Endodermal cell (in vitro differentiated cells): ENCODE measurements around the gene MANBA. TPM values are rescaled to one million over a fixed set of nuclear protein-coding genes. Genes with fewer than 3 reads are reported as not detected.

Experiments
- DNase-seq: peaks from one replicate; pipeline ENCODE4 v3.0.0-alpha.2; 2017
- H3K27ac ChIP-seq: 2 replicates; pipeline ENCODE4 v1.5.1; 2013; ENCODE audit warnings: mild to moderate bottlenecking, low read depth, low read length, moderate library complexity
- H3K27me3 ChIP-seq: 2 replicates; pipeline ENCODE4 v1.6.1; 2013; ENCODE audit warnings: mild to moderate bottlenecking, low read length, moderate library complexity; ENCODE audit not compliant: insufficient read depth, control insufficient read depth, poor library complexity, severe bottlenecking
- H3K36me3 ChIP-seq: 2 replicates; pipeline ENCODE4 v1.7.0; 2013; ENCODE audit warnings: mild to moderate bottlenecking, low read length, moderate library complexity; ENCODE audit not compliant: control insufficient read depth, insufficient read depth
- H3K4me1 ChIP-seq: one replicate; pipeline ENCODE4 v1.7.0; 2013; ENCODE audit warnings: low read length; ENCODE audit not compliant: control insufficient read depth, insufficient read depth
- H3K4me3 ChIP-seq: 2 replicates; pipeline ENCODE4 v1.5.1; 2013; ENCODE audit warnings: mild to moderate bottlenecking, low read length, moderate library complexity
- H3K9ac ChIP-seq: 2 replicates; pipeline ENCODE4 v1.6.1; 2013; ENCODE audit warnings: mild to moderate bottlenecking, low read length, moderate library complexity; ENCODE audit not compliant: poor library complexity, severe bottlenecking; ENCODE audit errors: extremely low read depth
- H3K9me3 ChIP-seq: 2 replicates; pipeline ENCODE4 v1.6.1; 2013; ENCODE audit warnings: mild to moderate bottlenecking, low read length, moderate library complexity; ENCODE audit not compliant: control insufficient read depth
- H3K27ac Mint-ChIP-seq: 2 replicates; pipeline ENCODE4 v1.8.0; 2020; ENCODE audit warnings: mixed read lengths
- H3K27me3 Mint-ChIP-seq: 2 replicates; pipeline ENCODE4 v1.8.0; 2021; ENCODE audit warnings: mild to moderate bottlenecking, mixed read lengths; ENCODE audit not compliant: insufficient read depth
- H3K36me3 Mint-ChIP-seq: 2 replicates; pipeline ENCODE4 v1.8.0; 2020; ENCODE audit warnings: low read depth, mixed read lengths
- H3K4me1 Mint-ChIP-seq: 2 replicates; pipeline ENCODE4 v1.8.0; 2020; ENCODE audit warnings: mixed read lengths
- H3K4me3 Mint-ChIP-seq: 2 replicates; pipeline ENCODE4 v1.8.0; 2020; ENCODE audit warnings: mild to moderate bottlenecking, moderate library complexity, mixed read lengths
- H3K9me3 Mint-ChIP-seq: 2 replicates; pipeline ENCODE4 v1.8.0; 2020; ENCODE audit warnings: mild to moderate bottlenecking, mixed read lengths
- WGBS, 2 experiments: methylation state at CpG; one replicate each; pipeline versions ENCODE4 v1.1.5 to v1.1.7; 2013; ENCODE audit warnings: missing lambda C conversion rate in 2 of 2, mixed read lengths in 1 of 2; ENCODE audit not compliant: insufficient coverage in 1 of 2, insufficient read length in 1 of 2; 5-methylcytosine and 5-hydroxymethylcytosine counted together
- total RNA-seq, 2 donors: library from RNA; stranded (reverse); fragmentation: NEBNext Ultra II Directional in 1 of 2; extraction: Animal tissue kit (Norgen Biotek cat#: 25700) in 1 of 2; gene quantifications; 2 replicates in 1 of 2; 3 replicates in 1 of 2; pipeline ENCODE4 v1.2.1, GENCODE V29; 2021
- TF ChIP-seq, protein P1 (sequence below): fragments of 200-600 bp; sonication (generic); conservative IDR thresholded peaks from 2 replicates; pipeline ENCODE4 v1.5.0; 2021; ENCODE audit warnings: antibody characterized with exemption, mild to moderate bottlenecking

Gene MANBA
- total RNA-seq, 2 donors from 2014 or later, result 30.4 to 32.0 TPM

DNA sequence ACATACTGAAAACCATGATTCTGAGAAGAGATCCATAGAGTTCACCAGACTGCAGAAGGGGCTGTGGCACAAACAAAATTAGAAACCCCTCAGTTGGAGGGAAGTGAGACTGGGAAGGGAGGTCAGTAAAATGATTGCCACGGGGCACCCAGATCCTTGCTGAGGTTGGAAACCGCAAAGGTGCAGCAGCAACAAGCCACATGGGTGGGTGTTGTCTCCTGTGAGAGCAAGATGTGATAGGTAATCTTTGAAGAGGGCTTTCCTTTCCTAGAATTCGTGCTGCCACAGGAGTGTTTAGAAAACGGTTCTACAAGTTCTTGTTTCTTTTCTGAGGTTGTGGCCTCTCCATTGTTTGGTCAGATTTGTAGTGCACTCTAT lies 174.1 kb downstream of the MANBA start:
- TF ChIP-seq, protein P1, sequence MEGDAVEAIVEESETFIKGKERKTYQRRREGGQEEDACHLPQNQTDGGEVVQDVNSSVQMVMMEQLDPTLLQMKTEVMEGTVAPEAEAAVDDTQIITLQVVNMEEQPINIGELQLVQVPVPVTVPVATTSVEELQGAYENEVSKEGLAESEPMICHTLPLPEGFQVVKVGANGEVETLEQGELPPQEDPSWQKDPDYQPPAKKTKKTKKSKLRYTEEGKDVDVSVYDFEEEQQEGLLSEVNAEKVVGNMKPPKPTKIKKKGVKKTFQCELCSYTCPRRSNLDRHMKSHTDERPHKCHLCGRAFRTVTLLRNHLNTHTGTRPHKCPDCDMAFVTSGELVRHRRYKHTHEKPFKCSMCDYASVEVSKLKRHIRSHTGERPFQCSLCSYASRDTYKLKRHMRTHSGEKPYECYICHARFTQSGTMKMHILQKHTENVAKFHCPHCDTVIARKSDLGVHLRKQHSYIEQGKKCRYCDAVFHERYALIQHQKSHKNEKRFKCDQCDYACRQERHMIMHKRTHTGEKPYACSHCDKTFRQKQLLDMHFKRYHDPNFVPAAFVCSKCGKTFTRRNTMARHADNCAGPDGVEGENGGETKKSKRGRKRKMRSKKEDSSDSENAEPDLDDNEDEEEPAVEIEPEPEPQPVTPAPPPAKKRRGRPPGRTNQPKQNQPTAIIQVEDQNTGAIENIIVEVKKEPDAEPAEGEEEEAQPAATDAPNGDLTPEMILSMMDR, result no peak
- Histone ChIP-seq H3K9me3 (peaks cover 6% of the 10 kb centered on the region), H3K4me1 (no peaks in the 10 kb centered on the region), H3K9ac (no peak overlapping the region), H3K36me3 (peaks cover 5% of the 10 kb centered on the region), H3K4me3 (no peak overlapping the region), H3K27me3 (no peaks in the 10 kb centered on the region), H3K27ac (no peak overlapping the region)
- Mint-ChIP-seq H3K27ac (no peak overlapping the region), H3K4me3 (no peak overlapping the region), H3K36me3 (peaks cover 2% of the 10 kb centered on the region), H3K4me1 (no peaks in the 10 kb centered on the region), H3K9me3 (peaks cover 8% of the 10 kb centered on the region), H3K27me3 (no peaks in the 10 kb centered on the region)
- DNase-seq, result no peak
- 92 to 100% methylated on average over 2 to 4 of the region's 4 CpGs for WGBS, 2 experiments

DNA sequence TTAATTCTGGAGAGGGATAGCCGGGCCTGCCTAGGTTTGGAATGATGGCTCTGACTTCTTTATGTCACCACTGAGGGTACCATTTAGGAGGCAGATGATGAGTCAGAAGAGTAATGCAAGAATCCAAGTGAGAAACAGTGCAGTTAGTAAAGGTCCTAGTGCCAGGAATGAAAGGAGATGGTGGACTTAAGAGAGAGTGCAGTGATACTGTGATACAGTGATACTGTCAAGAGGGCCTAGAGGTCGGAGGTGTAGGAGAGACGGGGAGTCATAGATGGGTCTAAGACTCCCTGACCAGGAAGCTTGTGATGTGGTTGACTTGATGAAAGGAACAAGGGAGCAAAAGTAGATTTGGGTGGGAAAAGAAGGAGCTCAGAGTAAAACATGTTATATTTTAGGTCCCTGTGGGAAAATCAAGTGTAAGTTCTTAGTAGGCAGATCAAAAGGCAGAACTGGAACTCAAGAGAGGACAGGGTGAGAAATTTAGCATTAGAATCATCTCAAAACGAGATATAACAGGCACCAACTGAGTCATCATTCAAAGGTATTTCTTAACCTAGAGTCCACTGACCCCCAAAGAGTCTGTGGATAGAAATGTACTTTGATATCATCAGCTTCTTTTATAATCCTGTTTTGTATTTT lies 174.6 kb downstream of the MANBA start:
- Histone ChIP-seq H3K4me3 (no peak overlapping the region), H3K27me3 (no peaks in the 10 kb centered on the region), H3K27ac (no peak overlapping the region), H3K36me3 (peaks cover 5% of the 10 kb centered on the region), H3K9me3 (peaks cover 1% of the 10 kb centered on the region), H3K4me1 (no peaks in the 10 kb centered on the region), H3K9ac (no peak overlapping the region)
- Mint-ChIP-seq H3K9me3 (peaks cover 6% of the 10 kb centered on the region), H3K4me1 (no peaks in the 10 kb centered on the region), H3K27me3 (no peaks in the 10 kb centered on the region), H3K36me3 (no peaks in the 10 kb centered on the region), H3K4me3 (no peak overlapping the region), H3K27ac (no peak overlapping the region)
- TF ChIP-seq, protein P1, result no peak
- DNase-seq, result no peak
- 88 to 90% methylated on average over 4 of the region's 4 CpGs for WGBS, 2 experiments

DNA sequence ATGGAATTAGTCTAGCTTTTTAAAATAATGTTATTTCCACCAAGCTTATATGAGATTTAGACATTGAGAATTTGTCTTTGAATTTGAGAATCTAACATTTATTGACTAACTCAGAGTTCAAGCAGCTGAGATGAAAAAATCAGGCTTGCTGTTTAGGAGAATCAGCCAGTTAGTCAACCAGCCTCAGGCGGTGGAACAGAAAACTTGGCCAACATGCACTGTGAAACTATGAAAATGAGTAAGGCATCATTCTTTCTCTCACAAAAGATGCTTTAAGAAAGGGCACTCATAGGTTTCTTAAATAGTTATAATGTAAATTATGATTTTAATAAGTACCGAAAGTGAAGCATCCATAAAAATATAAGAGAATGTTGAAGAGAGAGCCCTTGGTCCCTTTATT lies 175.4 kb downstream of the MANBA start:
- H3K36me3 Mint-ChIP-seq, result no peaks in the 10 kb centered on the region
- DNase-seq, result no peak
- H3K27me3 Mint-ChIP-seq, result no peaks in the 10 kb centered on the region
- no peak overlapping the region for H3K4me3 ChIP-seq
- no peaks in the 10 kb centered on the region for H3K27me3 ChIP-seq
- H3K4me1 ChIP-seq, result no peaks in the 10 kb centered on the region
- H3K27ac ChIP-seq, result no peak overlapping the region
- peaks cover 5% of the 10 kb centered on the region for H3K36me3 ChIP-seq
- TF ChIP-seq, protein P1, result no peak
- H3K27ac Mint-ChIP-seq, result no peak overlapping the region
- no peak overlapping the region for H3K4me3 Mint-ChIP-seq
- WGBS, 2 experiments, result 98 to 100% methylated on average over 2 of the region's 2 CpGs
- no peaks in the 10 kb centered on the region for H3K9me3 Mint-ChIP-seq
- H3K4me1 Mint-ChIP-seq, result peaks cover 2% of the 10 kb centered on the region
- no peaks in the 10 kb centered on the region for H3K9me3 ChIP-seq
- no peak overlapping the region for H3K9ac ChIP-seq
